ENCODE measurements around the gene ARSB. TPM values are rescaled to one million over a fixed set of nuclear protein-coding genes. Genes with fewer than 3 reads are reported as not detected.

The ARSB gene
- total RNA-seq, 4 donors from 2014 or later = 4.2 to 10.7 (median 7.3) TPM

DNA sequence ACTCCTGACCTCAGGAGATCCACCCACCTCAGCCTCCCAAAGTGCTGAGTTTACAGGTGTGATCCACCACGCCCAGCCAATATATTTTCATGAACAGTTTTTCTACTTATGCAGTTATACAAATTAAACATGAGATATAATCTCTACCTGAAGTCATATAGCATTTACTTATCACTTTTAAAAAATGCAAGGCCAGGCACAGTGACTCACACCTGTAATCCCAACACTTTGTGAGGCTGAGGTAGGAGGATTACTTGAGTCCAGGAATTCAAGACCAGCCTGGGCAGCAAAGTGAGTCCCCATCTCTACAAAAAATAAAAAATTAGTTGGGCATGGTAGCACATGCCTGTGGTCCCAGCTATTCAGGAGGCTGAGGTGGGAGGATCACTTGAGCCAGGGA lies 171.8 kb downstream of the ARSB start:
- H3K4me3 ChIP-seq = no peak overlapping the region
- no peaks in the 10 kb centered on the region for H3K36me3 ChIP-seq
- no peaks in the 10 kb centered on the region for H3K27me3 ChIP-seq
- no peak for DNase-seq
- no peaks in the 10 kb centered on the region for H3K4me1 ChIP-seq
- no peak for TF ChIP-seq POLR2A (IDR thresholded peaks at IDR 0.05)
- TF ChIP-seq, protein P1, sequence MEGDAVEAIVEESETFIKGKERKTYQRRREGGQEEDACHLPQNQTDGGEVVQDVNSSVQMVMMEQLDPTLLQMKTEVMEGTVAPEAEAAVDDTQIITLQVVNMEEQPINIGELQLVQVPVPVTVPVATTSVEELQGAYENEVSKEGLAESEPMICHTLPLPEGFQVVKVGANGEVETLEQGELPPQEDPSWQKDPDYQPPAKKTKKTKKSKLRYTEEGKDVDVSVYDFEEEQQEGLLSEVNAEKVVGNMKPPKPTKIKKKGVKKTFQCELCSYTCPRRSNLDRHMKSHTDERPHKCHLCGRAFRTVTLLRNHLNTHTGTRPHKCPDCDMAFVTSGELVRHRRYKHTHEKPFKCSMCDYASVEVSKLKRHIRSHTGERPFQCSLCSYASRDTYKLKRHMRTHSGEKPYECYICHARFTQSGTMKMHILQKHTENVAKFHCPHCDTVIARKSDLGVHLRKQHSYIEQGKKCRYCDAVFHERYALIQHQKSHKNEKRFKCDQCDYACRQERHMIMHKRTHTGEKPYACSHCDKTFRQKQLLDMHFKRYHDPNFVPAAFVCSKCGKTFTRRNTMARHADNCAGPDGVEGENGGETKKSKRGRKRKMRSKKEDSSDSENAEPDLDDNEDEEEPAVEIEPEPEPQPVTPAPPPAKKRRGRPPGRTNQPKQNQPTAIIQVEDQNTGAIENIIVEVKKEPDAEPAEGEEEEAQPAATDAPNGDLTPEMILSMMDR (IDR thresholded peaks at IDR 0.05) = no peak
- no peaks in the 10 kb centered on the region for H3K9me3 ChIP-seq
- no peak overlapping the region for H3K27ac ChIP-seq

DNA sequence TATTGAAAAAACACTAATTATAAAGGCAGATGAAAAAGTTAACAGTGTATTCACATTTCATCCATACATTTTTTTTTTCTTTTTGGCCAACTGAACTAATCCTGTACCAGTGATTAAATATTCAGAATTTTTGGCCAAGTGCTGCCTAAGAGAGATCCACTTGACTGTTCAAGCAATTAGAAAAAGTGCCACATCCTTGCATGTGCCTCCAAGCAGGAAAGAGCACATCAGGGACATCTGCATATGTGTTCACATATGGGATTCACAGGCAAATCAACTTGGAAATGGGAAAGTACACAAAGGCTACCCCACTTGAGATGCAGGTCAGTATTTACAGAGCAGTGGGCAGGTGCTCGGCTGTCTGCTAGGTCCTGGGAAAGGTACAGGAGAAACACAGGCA lies 173.2 kb downstream of the ARSB start:
- Histone ChIP-seq H3K36me3 (no peaks in the 10 kb centered on the region), H3K9me3 (no peaks in the 10 kb centered on the region), H3K27ac (no peak overlapping the region), H3K4me1 (no peaks in the 10 kb centered on the region), H3K4me3 (no peak overlapping the region), H3K27me3 (no peaks in the 10 kb centered on the region)
- no peak for TF ChIP-seq POLR2A (IDR thresholded peaks at IDR 0.05)
- TF ChIP-seq, protein P1 (IDR thresholded peaks at IDR 0.05) = no peak
- no peak for DNase-seq

DNA sequence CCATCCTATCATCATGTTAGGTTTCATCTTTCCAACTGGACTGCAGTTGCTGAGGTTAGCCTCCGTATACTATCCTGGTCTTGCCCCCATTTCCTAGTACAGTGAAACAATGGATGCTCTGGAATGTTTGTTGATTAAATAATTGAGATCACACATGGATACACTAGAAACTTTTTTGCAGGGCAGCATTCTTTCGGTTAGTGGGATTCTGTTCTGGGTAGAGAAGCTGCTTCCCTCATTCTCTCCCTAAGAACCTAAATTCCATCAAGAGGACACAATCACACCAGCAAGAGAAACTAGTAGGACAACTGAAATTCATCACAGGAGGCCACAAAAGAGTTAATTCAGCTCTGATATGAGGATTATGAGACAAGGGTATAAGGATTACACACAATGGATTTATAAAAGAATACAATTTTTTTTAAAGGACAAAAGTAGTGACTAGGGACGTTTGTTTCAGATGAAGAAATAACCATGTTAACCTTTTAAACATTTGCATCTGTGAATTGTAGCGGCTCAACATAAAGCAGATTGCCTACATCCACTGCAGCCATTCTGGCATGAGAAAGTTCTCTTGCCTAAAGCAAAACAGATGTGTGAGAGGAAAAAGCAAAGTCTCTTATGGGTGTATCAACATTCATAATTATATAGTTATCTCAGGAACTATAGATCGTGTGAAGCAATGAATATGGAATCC lies 173.8 kb downstream of the ARSB start:
- TF ChIP-seq, protein P1 (IDR thresholded peaks at IDR 0.05) = no peak
- TF ChIP-seq POLR2A (IDR thresholded peaks at IDR 0.05) = no peak
- H3K4me1 ChIP-seq = no peaks in the 10 kb centered on the region
- no peaks in the 10 kb centered on the region for H3K27me3 ChIP-seq
- H3K36me3 ChIP-seq = no peaks in the 10 kb centered on the region
- H3K9me3 ChIP-seq = no peaks in the 10 kb centered on the region
- H3K27ac ChIP-seq = no peak overlapping the region
- H3K4me3 ChIP-seq = no peak overlapping the region
- no peak for DNase-seq

DNA sequence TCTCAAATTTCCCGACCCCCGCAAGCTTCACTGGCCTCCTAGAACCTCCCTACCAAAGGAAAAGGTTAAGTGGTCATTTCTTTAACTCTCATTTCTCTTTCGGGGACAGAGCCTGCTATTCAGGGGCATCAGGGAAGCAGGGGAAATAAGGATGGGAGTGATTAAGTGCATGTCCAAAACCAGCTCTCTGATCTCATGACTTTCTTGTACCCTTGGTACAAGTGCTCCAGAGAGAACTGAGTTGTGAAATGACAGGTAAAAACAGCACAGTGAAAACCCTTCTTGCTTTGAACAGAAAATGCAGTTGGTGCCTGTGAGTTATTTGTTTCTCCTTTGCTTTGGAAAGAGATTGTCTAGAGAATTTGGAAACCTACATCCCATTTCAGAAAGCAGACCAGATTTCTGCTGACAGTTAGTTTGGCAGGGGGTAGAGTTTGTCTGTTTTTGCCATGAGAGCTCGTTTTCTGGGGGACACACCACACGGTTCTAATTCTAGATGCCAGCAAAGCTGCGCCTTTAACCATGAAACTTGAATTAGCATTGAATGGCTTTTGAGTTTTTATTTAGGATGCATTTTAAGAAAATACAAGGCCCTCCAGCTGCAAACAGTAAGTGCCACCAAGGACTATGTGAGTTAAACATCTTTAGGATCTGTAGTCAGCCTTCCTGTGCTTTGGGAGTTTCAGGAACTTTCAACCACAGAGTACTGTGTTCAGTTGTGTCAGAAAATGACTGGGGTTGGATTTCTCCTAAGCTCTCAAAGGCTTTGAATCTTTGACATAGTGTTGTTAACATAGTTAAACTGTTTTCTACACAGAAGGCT lies 174.8 kb downstream of the ARSB start:
- Histone ChIP-seq H3K9me3 (no peaks in the 10 kb centered on the region), H3K27me3 (no peaks in the 10 kb centered on the region), H3K4me3 (no peak overlapping the region), H3K27ac (no peak overlapping the region), H3K4me1 (no peaks in the 10 kb centered on the region), H3K36me3 (no peaks in the 10 kb centered on the region)
- no peak for TF ChIP-seq POLR2A (IDR thresholded peaks at IDR 0.05)
- TF ChIP-seq, protein P1 (IDR thresholded peaks at IDR 0.05) = no peak
- no peak for DNase-seq

DNA sequence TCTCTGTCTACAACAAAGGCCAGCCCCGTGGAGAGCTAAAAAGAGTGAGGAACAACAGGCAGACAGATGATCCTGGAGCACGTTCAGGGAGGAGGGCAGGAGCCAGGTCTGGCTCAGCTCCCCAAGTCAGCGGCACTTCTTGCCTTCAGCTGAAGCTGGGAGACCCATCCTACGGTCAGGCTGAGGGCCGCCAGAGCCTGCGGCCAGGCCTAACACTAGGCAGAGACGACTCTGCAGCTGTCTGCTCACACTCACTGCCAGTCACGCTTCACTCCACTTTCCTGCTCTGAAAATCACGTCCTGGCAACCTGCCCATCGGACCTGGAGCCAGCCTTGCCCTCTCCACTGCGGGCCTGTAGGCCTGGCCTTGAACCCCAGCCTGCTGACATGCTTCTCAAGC lies 175.7 kb downstream of the ARSB start:
- Histone ChIP-seq H3K27me3 (no peaks in the 10 kb centered on the region), H3K4me3 (no peak overlapping the region), H3K36me3 (no peaks in the 10 kb centered on the region), H3K9me3 (no peaks in the 10 kb centered on the region), H3K4me1 (no peaks in the 10 kb centered on the region), H3K27ac (no peak overlapping the region)
- DNase-seq = no peak
- no peak for TF ChIP-seq POLR2A (IDR thresholded peaks at IDR 0.05)
- TF ChIP-seq, protein P1 (IDR thresholded peaks at IDR 0.05) = no peak
